Renal cortical epithelial cell (primary cell): ENCODE results near the gene AKR1C8. TPM values are rescaled to one million over a fixed set of nuclear protein-coding genes. Genes with fewer than 3 reads are reported as not detected.

ENCODE experiments used
- DNase-seq: peaks from one replicate; pipeline ENCODE4 v3.0.0-alpha.2; 2011; ENCODE audit warnings: low read depth
- total RNA-seq: library from RNA; depleted of rRNA; stranded (reverse); fragments of >200 nt; gene quantifications from 2 replicates; pipeline ENCODE4 v1.2.3, GENCODE V29; 2014

AKR1C8 gene
- total RNA-seq, 1 donor from 2014 or later = 0.05 TPM

GRCh38 chr10:5108658-5109416, 76.1 kb downstream of the AKR1C8 start:
- DNase-seq = no peak

GRCh38 chr10:5107860-5108526, 77.0 kb downstream of the AKR1C8 start:
- DNase-seq = no peak

- DNase-seq = no peak
These were observed 78.4 kb downstream of the AKR1C8 start for GRCh38 chr10:5106553-5106952.

- peak; percentile 58 for DNase-seq
These were observed 79.3 kb downstream of the AKR1C8 start for GRCh38 chr10:5105626-5106025.

Other genes starting within 250 kb of the AKR1C8 start
- gene AKR1C1, start 221.7 kb downstream of the AKR1C8 start, total RNA-seq = 5.5 and 6.6 TPM in 2 replicates
- 1.9 and 6.5 TPM in 2 replicates for gene AKR1C2, start 181.3 kb downstream of the AKR1C8 start, total RNA-seq
- gene AKR1C3, start 90.7 kb downstream of the AKR1C8 start, total RNA-seq = 69.8 and 71.9 TPM in 2 replicates
- not detected in 2 replicates for gene AKR1C4, start 11.7 kb upstream of the AKR1C8 start, total RNA-seq
- gene UCN3, start 179.8 kb upstream of the AKR1C8 start, total RNA-seq = not detected in 2 replicates
- gene TUBAL3, start 219.7 kb upstream of the AKR1C8 start, total RNA-seq = 0.35 and 1.7 TPM in 2 replicates
- 39.6 and 109 TPM in 2 replicates for gene NET1, start 227.4 kb upstream of the AKR1C8 start, total RNA-seq